ENCODE data around the gene ZNF750. TPM values are rescaled to one million over a fixed set of nuclear protein-coding genes. Genes with fewer than 3 reads are reported as not detected.

ZNF750 gene
- total RNA-seq, 1 experiment from 2014 or later = not detected

GRCh38 chr17:82790391-82790790 is 49.4 kb downstream of the ZNF750 start:
- CTCF ChIA-PET = no interaction called here
- POLR2A ChIA-PET = no interaction called here
- DNase-seq (ENCODE audit: low read depth, low spot score) = no peak

GRCh38 chr17:82789806-82790205 is 50.0 kb downstream of the ZNF750 start:
- Histone ChIP-seq H3K27ac (ENCODE audit: low read length) (no peak overlapping the region), H3K4me3 (ENCODE audit: low read depth in 2 of 2, low read length in 2 of 2) (no peak overlapping the region), H3K36me3 (ENCODE audit: control insufficient read depth, insufficient read depth, low read length) (no peaks in the 10 kb centered on the region), H3K27me3 (ENCODE audit: control insufficient read depth, insufficient read depth, low read length) (no peaks in the 10 kb centered on the region), H3K9me3 (ENCODE audit: control insufficient read depth, insufficient read depth, low read depth, low read length) (no peaks in the 10 kb centered on the region), H3K4me1 (ENCODE audit: control insufficient read depth, insufficient read depth, low read length) (no peaks in the 10 kb centered on the region)
- DNase-seq (ENCODE audit: low read depth, low spot score) (no peak), ATAC-seq (no peak)
- ChIA-PET POLR2A (no interaction called here), CTCF (interaction anchor here (0.6 kb wide), 1 partner anchor 36 kb away, joined by 4 read pairs; no protein-coding TSS in a partner anchor)
- BruUV-seq (replicated peaks) = no TSS peak
- in situ Hi-C loops (cut with HindIII; ENCODE audit: low pct_unique_long_range_greater_than_20kb, low sequenced_read_pairs) = no loop called here
- intact Hi-C loops (cut with micrococcal nuclease; ENCODE audit: unreplicated experiment) = no loop called here
- TF ChIP-seq POLR2AphosphoS5 (IDR thresholded peaks at IDR 0.05; ENCODE audit: low read depth, low read length) = no peak
- TF ChIP-seq TCF7L2 (IDR thresholded peaks at IDR 0.05; ENCODE audit: low read depth, low read length) = no peak
- no peak for TF ChIP-seq SIN3A (IDR thresholded peaks at IDR 0.05; ENCODE audit: borderline replicate concordance, insufficient read depth, low read depth, low read length)
- TF ChIP-seq CTCF (IDR thresholded peaks at IDR 0.05) = no peak
- no peak for TF ChIP-seq REST (IDR thresholded peaks at IDR 0.05; ENCODE audit: insufficient read depth in 1 of 2, low read depth in 2 of 2, low read length in 1 of 2)

More at GRCh38 chr17:82790391-82790790, 49.4 kb downstream of the ZNF750 start:
- intact Hi-C loops (cut with micrococcal nuclease; ENCODE audit: unreplicated experiment) (no loop called here), in situ Hi-C loops (cut with HindIII; ENCODE audit: low pct_unique_long_range_greater_than_20kb, low sequenced_read_pairs) (no loop called here)
- H3K4me3 ChIP-seq (ENCODE audit: low read depth in 2 of 2, low read length in 2 of 2) = no peak overlapping the region
- no peak overlapping the region for H3K27ac ChIP-seq (ENCODE audit: low read length)
- H3K36me3 ChIP-seq (ENCODE audit: control insufficient read depth, insufficient read depth, low read length) = no peaks in the 10 kb centered on the region
- H3K27me3 ChIP-seq (ENCODE audit: control insufficient read depth, insufficient read depth, low read length) = no peaks in the 10 kb centered on the region
- no peaks in the 10 kb centered on the region for H3K4me1 ChIP-seq (ENCODE audit: control insufficient read depth, insufficient read depth, low read length)
- TF ChIP-seq TCF7L2 (IDR thresholded peaks at IDR 0.05; ENCODE audit: low read depth, low read length) (no peak), REST (IDR thresholded peaks at IDR 0.05; ENCODE audit: insufficient read depth in 1 of 2, low read depth in 2 of 2, low read length in 1 of 2) (no peak), POLR2AphosphoS5 (IDR thresholded peaks at IDR 0.05; ENCODE audit: low read depth, low read length) (no peak), CTCF (IDR thresholded peaks at IDR 0.05) (no peak), SIN3A (IDR thresholded peaks at IDR 0.05; ENCODE audit: borderline replicate concordance, insufficient read depth, low read depth, low read length) (no peak)
- BruUV-seq (replicated peaks) = no TSS peak
- H3K9me3 ChIP-seq (ENCODE audit: control insufficient read depth, insufficient read depth, low read depth, low read length) = no peaks in the 10 kb centered on the region
- ATAC-seq = no peak

Measured in Panc1 (cell line).